ENCODE results near the gene EFNB1.

Gene EFNB1

DNA sequence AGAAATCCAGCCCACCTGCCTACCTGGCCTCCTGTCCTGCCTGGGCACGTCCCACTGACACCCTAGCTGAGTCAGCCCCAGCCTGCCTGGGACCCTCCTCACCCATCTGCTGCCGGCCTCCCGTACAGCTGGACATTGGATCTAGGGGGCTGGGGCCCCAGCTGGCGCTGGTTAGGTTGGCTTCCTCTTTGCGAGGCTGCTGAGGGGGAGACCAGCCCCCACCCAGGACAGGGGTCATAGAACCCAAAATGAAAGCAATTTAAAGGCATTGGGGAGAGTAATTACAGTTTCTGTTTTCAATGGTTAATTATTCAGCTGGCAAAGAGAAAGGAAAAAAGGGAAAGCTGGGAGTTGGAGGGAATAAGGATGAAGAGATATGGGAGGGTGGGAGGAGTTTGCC, 15.8 kb downstream of the EFNB1 start:
- no peak for DNase-seq

DNA sequence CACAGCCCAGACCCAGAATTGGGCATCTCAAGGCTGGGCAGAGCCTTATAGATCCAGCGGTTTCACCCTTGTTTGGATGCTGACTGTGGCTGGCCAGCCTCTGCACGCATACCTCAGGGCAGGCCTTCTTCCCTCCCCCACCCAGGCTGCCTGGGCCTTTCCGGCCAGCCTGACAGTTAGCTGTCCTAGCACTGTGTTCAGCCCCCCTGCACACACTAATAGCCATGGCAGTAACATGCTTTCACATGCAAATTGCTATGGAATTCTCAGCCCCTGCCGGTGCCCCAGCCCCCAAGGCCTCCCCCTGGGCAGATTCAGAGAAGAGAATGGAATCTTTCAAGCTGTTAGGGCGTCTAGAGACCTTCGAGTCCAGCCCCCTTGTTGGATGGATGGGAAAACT, 17.7 kb downstream of the EFNB1 start:
- no peak for DNase-seq

DNA sequence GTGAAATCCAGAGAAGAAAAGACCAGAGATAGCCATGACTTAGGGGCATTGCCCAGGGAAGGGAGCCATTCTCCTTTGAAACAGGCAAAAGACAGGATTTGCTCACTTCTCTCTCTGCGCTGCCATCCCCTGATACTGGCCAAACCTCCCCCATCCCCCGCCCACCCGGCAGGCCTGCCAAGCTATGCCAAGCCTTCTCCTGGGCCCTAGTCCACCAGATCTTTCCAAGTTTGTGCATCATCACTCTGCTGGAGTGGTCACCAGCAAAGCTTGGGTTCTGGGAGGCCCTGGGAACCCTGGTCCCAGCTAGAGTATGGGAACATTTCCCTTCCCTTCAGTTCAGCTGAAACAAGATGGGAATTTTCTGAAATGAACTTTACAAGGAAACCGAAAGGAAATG, 18.4 kb downstream of the EFNB1 start:
- DNase-seq = no peak

DNA sequence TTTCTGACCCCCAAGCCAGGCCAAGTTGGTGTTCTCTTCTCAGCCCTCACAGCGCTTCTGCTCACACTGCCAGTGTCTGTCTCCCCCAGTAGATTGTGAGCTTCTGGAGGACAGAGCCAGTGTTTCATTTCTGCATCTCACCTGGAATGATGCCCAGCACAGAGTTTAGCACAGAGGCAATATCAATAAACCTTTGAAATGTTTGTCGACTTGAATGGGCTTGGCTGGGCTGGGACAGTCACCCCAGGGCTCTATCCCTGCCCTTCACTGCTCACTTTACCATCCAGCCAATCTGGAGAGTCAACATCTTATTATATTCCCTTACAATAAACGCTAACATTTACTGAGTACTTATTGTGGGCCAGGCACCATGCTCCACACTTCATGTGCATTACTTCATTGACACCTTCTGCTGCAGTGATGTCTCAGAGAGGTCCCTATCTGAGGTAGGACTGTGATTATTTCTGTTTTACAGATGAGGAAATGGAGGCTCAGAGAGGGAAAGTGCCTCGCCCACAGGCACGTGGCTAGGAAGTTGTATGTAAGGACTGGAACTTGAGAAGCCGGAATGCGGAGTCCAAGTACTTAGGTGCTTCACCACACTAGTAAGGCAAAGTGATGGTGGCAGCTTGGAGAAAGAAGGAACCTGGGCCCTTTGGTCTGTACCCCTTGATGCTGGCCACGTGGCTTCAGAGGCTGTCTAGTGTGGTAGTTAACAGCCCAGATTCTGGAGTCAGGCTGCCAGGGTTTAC, 19.5 kb downstream of the EFNB1 start:
- no peak for DNase-seq

DNA sequence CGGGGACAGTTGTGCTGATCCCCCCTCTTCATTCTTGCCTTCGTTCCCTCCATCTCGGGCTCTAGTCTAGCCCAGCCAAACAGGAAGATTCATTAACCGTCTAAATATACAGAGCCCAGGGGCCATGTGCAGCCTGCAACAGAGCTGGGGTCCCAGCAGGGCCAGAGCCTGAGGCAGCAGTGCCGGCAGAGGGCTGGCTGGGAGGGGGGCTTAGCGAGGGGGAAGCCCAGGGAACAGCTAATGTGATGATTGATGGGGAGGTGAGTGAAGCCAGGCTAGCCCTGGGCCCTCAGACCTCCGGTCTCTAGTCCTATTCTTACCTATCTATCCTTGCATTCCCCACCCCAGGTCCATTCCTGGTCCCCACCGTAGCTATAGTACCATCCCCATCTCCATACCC, 22.3 kb downstream of the EFNB1 start:
- DNase-seq = no peak

DNA sequence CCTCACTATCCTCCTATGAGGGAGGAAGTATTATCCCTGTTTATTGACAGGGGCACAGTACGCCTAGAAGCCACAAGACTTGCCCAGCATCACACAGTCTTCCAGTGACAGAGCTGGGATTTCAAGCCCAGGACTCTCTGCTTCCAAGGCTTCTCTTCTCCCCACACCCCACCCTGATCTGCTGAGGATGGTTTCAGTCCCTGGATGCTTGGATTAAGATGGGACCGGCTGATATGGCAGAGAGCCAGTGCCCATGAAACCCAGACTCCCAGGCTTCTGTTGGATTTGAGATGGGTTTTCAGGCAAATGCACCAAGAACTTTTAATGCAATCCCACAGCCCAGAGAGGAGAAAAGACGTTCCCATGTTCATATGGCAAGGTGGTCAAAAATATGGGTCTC, 23.2 kb downstream of the EFNB1 start:
- no peak for DNase-seq

DNA sequence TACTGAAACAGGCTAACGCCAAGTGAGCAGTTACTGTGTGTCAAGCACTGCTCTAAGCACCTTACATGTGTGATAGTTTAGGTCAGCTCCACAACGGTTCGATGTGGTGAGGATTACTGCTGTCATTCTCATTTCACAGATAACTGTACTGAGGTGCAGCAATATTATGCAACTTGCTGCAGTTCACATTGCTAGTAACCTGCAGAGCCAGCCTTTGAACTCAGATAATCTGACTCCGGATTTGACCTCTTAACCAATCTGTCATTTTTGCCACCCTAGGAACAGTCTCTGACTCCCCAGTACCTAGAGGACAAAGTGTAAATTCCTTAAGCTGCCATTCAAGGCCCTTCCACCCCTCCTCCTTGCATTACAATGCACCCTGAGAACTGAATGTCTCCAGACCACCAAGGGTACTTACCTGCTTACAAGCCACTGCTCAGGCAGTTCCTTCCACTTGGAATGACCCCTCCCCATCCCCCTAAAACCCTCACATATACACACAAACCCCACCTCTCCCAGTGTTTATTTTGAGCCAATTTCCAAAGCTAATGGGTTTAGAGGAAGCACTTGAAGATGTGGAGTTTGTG, 24.9 kb downstream of the EFNB1 start:
- DNase-seq = no peak

DNA sequence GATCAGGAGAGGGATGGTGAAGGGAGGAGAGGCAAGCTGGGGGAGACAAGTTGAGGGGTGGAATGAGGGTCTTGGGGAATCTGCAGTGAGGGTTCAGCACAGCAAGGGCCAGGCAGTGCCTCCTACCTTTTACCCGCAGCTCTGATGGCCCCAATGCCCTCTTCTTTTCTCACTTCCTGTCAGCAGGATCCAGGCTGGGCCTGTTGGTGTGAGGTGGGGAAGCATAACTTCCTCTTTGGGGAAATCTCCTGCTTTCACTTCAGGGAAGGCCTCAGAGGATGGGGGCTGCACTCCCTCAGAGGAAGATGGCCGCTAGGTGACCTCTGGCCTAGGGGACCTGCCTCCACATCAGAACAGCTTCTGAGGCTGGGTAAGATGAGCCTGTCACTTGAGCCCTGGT, 36.5 kb downstream of the EFNB1 start:
- no peak for DNase-seq

DNA sequence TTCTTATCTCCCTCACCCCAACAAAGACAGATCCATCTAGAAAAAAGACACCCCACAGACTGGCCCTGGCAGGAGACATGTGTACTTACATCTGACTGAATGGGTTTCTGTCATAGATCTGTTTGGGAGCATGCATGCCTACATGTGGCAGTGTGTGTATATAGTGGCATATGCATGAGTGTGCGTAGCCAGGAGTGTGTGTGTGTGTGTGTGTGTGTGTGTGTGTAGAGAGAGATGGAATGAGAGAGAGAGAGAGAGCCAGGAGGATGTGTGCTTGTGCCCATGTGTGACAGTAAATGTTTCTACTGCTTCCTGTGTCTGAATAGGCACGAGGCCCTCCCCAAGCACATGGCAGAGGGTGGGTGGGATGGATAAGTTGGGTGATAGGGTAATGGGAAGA, 37.1 kb downstream of the EFNB1 start:
- DNase-seq = no peak

DNA sequence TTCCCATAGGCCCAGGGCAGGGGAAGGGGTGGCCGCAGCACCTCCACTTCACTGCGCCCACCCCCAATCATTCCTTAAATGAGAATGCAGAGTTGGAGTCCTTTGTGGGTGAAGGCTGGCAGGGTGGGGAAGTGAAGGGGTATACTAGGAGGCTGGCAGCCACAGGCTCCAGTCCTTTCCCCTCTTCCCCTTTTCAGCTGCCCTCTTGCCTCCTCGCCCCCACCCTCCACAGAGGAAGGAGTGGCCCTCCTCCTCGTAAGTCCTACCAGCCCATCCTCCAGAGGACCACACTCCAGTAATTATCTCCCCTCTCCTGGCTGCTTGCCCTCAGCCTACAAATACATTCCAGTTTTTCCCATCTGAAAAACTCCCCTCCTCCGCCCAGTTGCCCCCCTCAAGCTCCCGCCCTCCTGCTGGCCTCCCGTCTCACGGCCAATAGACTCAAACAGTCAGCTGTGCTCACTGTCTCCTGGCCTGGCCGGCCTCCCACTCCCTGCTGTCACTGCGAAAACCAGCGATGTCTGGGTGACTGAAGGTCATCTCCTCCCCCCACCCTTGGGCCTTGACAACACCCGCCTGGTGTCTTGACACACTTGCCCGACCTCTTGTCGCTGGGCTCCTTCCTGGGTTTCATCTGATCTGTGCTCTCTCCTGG, 38.8 kb downstream of the EFNB1 start:
- DNase-seq = peak; percentile 5

DNA sequence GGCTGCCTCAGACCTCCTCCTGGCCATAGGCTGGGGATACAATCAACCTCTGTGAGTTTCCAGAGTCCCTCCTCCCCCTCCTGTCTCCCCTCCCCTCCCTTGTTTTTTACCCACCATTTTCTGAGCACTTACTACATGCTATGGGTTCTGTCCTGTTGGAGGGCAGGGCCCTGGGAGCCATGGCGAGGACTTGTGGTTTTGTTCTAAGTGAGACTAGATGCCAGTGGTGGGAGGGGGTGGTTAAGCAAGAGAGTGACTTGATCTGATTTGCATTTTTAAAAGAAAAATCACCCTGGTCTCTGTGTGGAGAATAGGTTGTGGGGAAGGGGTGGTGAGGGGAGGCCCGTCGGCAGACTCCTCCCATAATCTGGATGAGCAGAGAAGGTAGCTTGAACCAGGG, 39.5 kb downstream of the EFNB1 start:
- DNase-seq = peak; percentile 39

DNA sequence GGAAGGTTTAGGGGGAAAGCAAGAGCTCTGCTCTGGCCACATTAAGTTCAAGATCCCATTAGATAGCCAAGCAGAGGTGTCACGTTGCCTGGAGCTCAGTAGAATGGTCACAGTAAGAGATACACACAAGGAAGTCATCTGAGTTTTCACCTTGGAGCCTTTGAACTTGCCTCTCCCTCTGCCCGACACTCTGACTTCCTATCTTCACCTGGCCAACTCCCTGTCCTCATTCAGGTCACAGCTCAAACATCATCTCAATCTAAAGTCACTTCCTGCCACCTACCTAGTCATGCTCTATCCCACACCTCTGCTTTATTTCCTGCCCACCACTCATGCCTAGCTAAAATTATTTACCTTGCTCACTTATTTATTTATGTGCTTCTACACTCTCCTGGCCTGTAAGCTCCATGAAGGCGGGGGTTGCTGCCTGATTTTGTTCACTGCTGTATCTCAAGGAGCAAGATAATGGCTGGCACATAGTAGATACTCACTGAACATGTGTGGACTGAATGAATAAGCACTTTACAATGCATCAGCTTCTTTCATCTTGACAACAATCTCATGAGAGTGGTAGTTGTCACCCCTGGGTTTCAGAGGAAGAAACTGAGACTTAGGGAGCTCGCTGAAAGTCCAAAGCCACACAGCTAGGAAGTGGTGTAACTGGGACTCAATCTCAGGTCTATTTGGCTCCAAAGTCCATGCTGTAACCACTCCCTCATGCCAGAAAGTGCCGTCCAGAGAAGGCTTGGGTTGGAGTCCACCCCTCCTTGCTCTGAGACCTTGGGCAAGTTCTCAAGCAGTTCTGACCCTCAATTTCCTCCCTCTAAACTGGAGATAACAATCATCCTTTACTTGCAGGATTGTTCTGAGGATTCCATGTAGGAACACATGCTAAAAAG, 40.3 kb downstream of the EFNB1 start:
- DNase-seq = no peak

DNA sequence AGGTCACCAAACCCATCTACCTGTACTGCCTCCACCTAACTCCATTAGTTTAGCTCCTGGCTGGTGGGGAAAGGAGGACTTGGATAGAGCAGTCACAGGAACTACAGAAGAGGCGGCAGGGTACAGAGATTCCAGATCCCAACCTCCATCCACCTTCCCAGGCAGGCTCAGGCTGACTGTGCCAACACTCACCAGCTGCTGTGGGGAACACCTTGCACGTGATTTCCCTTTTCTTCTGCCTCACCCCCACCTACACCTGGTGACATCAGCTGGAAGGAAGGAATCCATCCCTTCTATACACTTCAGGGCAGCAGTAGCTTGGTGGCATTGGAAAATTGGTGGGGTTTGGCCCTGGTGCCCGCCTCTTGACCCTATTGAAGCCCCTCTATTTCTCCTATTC, 41.5 kb downstream of the EFNB1 start:
- no peak for DNase-seq

DNA sequence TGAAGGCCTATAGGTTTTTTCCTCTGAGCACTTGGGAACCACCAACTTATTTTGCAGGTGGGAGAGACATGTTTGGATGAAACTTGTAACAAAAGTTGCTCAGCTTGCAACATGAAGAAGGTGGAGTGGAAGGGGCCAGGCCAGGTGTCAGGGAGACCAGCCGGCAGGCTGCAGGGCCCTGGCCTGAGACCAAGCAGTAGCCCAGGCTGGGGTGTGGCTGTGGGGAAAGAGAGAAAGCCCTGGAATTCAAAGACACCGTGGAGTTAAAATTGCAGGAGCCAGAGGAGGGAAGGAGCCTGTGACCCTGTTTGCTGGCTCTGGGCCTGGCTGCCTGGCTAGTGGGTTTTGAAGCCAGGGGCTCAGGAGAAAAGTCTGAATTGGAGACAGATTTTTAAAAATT, 43.4 kb downstream of the EFNB1 start:
- DNase-seq = no peak

DNA sequence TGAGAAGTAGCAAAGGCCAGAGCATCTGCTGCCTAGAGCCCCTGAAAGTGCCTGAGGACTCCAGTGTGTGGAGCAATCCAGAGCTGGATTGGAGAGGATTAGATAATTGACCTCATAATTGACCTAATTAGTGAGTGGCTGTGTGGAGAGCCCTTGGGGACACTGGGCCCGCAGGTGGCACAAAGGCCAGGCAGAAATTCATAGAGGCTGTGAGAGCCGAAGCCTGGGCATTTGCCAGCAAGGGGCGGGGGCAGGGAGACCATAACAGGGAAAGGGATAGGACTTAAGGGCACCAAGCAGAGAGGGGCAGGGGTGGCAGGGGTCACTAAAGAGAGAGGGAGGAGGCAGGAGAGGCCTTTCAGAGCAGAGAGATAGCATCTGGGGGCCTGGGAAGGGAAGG, 45.3 kb downstream of the EFNB1 start:
- no peak for DNase-seq

DNA sequence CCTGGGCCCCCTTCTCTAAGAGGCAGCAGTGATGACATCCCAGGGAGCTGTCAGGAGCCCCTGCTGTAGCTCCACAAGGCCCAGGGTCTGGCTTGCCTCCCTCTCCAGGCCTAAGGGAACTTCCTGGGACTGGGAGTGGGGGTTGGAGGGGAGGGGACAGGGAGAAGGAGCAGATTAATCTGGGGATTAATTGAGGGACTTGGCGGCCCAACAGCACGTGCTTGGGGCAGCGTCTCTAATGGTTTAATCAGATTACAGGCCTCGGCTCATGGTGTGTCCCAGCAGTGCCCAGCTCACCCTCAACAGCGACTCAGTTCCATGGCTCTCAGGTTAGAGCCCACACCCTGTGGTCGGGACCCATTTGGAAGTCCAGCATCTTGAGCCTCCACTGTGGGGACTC, 47.9 kb downstream of the EFNB1 start:
- no peak for DNase-seq

DNA sequence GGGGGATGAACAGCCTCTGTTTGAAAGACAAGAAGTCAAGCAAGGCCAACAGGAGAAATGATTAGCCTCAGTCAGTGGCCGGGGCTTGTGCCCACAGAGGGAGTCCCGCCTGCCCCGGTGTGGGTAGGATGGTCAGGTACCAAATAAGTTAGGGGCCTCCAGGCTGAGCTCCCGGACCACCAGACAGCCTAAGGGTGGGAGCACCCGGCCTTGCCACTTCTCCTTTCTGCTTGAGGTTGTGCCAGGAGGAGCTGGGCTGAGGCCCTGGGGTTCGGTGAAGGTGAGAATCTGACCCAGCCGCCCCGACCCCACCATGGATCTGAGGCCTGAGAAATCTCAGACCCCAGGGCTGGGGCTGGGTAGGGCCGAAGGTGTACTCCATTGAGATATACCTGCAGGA, 48.8 kb downstream of the EFNB1 start:
- no peak for DNase-seq

DNA sequence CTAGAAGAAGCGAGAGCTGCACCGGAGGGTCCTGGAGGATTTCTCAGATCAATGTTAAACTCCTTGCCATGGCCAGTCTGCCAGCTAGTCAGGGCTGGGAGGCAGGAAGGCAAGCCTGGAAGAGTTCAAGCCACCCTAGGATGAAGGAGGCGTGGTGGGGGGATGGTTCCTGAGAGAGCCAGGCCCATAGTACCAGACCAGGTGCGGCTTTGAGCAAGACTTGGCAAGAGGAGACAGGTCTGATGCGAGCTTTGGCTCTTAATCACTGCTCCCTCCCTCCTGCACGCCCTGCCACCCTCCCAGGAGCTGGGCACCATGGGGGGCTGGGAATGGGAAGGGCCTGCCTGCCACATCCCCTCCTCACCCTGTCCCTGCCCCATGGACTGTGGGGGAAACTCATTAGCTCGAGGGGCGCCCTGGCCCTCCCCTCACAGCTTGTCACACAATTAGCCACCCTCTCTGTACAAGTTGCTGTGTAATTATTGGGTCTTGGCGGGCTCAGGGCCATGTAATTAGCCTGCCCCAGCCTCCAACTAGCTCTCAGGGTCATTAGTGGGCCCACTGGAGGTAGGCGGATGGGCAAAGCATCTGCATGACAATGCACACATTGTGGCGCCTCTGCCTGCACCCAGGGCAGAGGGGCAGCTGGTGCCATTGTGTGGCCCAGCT, 50.3 kb downstream of the EFNB1 start:
- no peak for DNase-seq

DNA sequence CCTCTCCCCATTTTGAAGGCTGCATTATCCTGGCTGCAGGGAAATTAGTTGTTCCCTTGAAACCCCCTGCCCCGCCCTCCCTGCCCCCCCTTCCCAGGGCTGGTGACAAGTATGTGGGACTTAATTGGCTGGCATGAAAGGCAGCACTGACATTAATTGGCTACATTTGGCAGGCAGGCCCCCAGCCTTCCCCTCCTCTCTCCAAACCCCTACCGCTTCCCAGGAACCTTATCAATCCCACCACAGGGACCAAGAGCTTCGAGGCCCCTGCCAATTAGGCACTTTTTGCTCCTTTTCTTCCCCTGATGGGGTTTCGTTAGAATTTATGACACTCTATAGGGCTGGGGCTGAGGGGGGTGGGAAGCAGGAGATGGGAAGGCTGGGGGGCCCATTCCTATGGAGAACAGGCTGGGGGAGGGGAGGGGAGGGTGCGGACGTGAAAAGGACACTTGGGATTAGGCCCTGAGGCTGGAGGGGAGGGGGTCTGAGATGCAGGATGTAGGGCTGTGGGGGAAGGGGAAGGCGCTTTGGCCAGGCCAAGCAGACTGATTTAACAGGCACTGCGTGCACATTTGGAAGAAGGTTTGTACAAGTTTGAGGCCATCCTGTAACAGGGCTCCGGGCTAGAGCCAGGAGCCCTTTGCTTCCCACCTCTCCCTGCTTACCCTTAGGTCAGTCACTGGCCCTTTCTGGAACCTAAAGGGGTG, 52.2 kb downstream of the EFNB1 start:
- DNase-seq = no peak

DNA sequence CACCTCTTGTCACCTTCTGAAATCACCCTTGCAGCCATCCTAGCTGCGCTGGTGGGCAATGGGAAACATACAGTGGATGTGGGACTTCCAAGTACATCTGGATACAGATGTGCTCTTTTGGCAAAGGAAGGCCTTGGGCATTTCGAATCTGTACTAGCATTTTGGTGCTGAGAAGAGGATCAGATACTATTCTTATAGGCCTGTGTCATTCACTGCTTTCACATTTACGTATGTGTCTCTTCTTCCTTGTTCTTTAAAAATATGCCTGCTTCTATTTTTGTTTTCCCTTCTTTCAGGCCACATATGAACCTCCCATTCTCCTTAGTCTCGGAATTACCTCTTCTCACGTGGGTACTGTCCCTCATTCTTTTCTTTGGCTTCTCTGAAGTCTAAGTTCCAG, 53.1 kb downstream of the EFNB1 start:
- DNase-seq = no peak

DNA sequence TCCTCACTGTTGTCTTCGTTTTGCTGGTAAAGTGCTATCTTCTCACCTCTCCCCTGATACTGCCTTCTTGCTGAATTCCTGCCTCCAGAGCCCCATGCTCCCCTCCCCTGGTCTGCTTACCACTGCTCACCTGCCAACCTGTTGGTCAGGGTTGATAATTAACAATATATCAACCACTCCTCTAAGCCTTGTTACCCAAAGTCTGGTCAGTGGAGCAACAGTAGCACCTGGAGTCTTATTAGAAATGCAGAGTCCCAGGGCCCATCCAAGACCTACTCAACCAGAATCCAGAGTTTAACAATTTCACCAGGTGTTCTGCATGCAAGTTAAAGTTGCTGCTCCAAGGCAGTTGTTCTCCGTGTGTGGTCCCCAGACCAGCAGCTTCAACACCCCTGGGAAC, 55.0 kb downstream of the EFNB1 start:
- no peak for DNase-seq

DNA sequence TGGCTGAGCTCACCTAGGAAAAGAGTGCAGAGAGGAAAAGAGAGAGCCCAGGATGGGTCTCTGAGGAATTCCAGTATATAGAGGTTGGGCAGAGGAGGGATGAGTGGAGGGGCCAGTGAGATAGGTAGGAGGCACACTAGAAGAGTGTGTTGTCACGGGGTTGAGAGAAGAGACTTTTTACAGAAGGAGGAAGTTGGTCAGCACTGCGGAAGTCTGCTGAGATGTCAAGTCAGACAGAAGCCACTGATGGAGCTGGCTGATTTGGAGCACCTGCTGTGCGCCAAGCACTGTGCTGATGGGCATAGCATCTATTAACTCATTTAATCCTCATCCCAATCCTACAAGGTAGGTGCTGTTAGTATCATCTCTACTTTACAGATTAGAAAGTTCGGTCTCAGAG, 60.4 kb downstream of the EFNB1 start:
- DNase-seq = no peak

Measured in fibroblast of skin of right quadriceps (primary cell).